ENCODE data around the gene SNED1.

SNED1 gene

DNA sequence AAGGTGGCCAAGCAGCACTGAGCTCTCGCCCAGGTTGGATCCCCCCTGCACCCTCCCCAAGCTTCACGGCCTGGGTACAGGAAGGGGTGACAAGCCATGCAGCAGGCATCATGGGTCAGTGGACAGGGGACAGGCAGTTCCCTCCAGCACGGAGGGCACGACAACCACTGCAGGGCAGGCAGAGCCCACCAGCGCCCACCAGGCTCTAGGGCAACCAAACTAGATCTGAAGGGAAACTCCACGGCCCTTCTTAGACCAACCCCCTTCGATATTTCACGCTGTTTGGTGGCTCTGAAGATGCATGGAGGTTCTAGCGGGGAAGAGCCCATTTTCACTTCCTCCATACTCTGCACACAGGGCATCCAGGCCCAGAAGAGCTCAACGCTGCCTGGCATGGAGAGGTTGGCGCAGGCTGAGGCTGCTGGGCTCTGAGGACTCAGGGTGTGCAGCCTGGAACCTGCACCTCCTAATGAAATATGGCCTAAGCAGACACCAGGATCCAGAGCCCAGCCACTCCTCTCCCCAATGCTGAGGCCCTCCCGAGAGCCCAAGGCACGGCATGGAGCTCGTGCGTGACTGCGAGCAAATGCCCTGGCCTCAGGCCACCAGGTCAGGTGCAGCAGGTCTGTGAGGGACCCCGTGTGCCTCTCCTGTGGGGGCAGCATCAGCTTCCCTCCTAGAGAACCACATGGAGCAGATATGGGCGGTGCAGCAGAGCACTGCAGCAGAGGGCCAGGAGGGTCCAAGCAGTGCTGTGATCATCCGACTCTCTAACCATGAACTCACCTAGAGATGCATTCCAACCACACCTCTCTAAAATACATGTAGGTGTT lies 112.4 kb downstream of the SNED1 start:
- no peak overlapping the region for H3K4me3 ChIP-seq (ENCODE audit: extremely low read depth, insufficient read depth, low read length, poor library complexity, severe bottlenecking)
- no peaks in the 10 kb centered on the region for H3K4me1 ChIP-seq (ENCODE audit: control insufficient read depth, insufficient read depth, low read length, poor library complexity, severe bottlenecking)
- peaks cover 15% of the 10 kb centered on the region for H3K36me3 ChIP-seq (ENCODE audit: control insufficient read depth, insufficient read depth, low read length)
- WGBS, 2 experiments (ENCODE audit: insufficient coverage in 2 of 2): 92 to 93% methylated on average over 15 to 16 of the region's 19 CpGs
- no peak overlapping the region for H3K27ac ChIP-seq (ENCODE audit: low read depth, low read length, severe bottlenecking)
- no peaks in the 10 kb centered on the region for H3K9me3 ChIP-seq (ENCODE audit: control insufficient read depth, low read length)

DNA sequence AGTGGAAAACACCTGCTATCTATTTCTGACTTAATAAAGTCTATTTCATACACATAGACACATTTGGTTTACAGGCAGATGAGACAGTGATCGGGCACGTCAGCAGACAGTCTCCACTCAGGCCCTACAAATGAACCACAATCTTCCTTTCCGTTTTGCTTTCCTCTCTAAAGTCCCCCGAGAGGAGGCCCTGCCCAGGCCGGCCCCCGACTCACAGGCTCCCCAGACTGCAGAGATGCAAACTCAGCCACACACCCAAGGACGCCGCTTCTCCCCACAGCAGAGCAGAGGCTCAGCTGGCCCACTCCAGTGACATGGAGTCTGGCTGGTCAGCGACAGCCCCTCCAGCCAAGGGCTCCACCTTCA lies 113.0 kb downstream of the SNED1 start:
- 83 to 90% methylated on average over 8 to 9 of the region's 9 CpGs for WGBS, 2 experiments (ENCODE audit: insufficient coverage in 2 of 2)
- peaks cover 15% of the 10 kb centered on the region for H3K36me3 ChIP-seq (ENCODE audit: control insufficient read depth, insufficient read depth, low read length)
- no peak overlapping the region for H3K4me3 ChIP-seq (ENCODE audit: extremely low read depth, insufficient read depth, low read length, poor library complexity, severe bottlenecking)
- H3K4me1 ChIP-seq (ENCODE audit: control insufficient read depth, insufficient read depth, low read length, poor library complexity, severe bottlenecking): no peaks in the 10 kb centered on the region
- H3K27ac ChIP-seq (ENCODE audit: low read depth, low read length, severe bottlenecking): no peak overlapping the region
- H3K9me3 ChIP-seq (ENCODE audit: control insufficient read depth, low read length): no peaks in the 10 kb centered on the region

DNA sequence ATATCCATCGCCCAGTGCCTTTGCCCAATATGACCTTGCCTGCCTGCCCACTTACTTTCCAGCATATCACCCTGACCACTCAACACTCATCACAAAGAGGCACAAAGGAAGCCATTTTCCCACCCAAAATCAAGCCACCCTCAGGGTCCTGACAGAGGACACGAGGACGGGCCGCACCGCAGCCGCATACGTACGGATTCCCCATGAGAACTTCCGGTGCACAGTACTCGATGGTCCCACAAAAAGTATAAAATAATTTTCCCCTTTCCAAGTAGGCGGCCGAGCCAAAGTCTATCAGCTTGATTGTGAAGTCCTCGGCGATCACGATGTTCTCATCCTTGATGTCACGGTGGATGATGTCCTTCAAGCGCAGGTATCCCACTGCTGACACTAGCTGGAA lies 113.6 kb downstream of the SNED1 start:
- H3K9me3 ChIP-seq (ENCODE audit: control insufficient read depth, low read length): no peaks in the 10 kb centered on the region
- H3K4me1 ChIP-seq (ENCODE audit: control insufficient read depth, insufficient read depth, low read length, poor library complexity, severe bottlenecking): no peaks in the 10 kb centered on the region
- H3K4me3 ChIP-seq (ENCODE audit: extremely low read depth, insufficient read depth, low read length, poor library complexity, severe bottlenecking): no peak overlapping the region
- 90 to 99% methylated on average over 10 to 11 of the region's 17 CpGs for WGBS, 2 experiments (ENCODE audit: insufficient coverage in 2 of 2)
- no peak overlapping the region for H3K27ac ChIP-seq (ENCODE audit: low read depth, low read length, severe bottlenecking)
- peaks cover 15% of the 10 kb centered on the region for H3K36me3 ChIP-seq (ENCODE audit: control insufficient read depth, insufficient read depth, low read length)

DNA sequence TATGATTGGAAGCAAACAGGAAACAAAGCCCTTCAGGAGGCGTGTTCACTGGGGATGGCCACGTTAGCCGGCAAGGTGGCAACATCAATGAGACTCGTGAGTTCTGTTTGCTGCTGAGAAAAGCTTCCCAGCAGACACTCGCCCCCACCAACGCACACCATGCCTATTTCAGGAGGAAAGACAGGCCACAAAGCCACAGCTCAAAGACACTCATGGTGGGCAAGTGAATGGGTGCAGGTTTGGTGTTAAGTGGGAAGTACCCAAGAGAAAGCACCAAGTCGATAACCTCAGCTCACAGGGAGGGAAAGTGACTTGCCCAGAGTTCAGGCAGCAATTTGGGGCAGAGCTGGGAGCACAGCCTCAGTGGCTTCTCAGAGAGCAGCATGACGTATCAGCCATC lies 114.2 kb downstream of the SNED1 start:
- no peaks in the 10 kb centered on the region for H3K9me3 ChIP-seq (ENCODE audit: control insufficient read depth, low read length)
- no peak overlapping the region for H3K4me3 ChIP-seq (ENCODE audit: extremely low read depth, insufficient read depth, low read length, poor library complexity, severe bottlenecking)
- H3K36me3 ChIP-seq (ENCODE audit: control insufficient read depth, insufficient read depth, low read length): peaks cover 15% of the 10 kb centered on the region
- WGBS, 2 experiments (ENCODE audit: insufficient coverage in 2 of 2): 90 to 97% methylated on average over 7 of the region's 8 CpGs
- no peaks in the 10 kb centered on the region for H3K4me1 ChIP-seq (ENCODE audit: control insufficient read depth, insufficient read depth, low read length, poor library complexity, severe bottlenecking)
- H3K27ac ChIP-seq (ENCODE audit: low read depth, low read length, severe bottlenecking): no peak overlapping the region

DNA sequence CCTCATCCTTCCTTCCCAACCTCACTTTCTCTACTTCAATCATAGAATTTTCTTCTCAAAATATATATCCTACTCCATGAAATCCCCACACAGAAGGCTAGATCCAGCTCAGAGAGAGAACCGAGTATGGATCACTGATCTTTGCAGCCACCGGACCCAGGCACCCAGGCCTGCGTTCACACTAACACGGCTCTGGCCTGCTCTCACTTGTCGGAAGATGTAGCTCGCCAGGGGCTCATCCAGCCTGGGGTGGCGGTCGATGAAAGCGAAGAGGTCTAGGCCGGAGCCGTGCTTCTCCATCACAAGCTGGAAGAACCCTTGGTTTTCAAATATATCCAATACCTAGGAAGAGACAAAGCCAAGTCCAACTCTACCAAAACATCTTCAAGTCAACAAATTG lies 116.4 kb downstream of the SNED1 start:
- WGBS, 2 experiments (ENCODE audit: insufficient coverage in 2 of 2): 84 to 95% methylated on average over 10 of the region's 11 CpGs
- no peaks in the 10 kb centered on the region for H3K4me1 ChIP-seq (ENCODE audit: control insufficient read depth, insufficient read depth, low read length, poor library complexity, severe bottlenecking)
- peaks cover 9% of the 10 kb centered on the region for H3K36me3 ChIP-seq (ENCODE audit: control insufficient read depth, insufficient read depth, low read length)
- H3K27ac ChIP-seq (ENCODE audit: low read depth, low read length, severe bottlenecking): no peak overlapping the region
- no peak overlapping the region for H3K4me3 ChIP-seq (ENCODE audit: extremely low read depth, insufficient read depth, low read length, poor library complexity, severe bottlenecking)
- H3K9me3 ChIP-seq (ENCODE audit: control insufficient read depth, low read length): no peaks in the 10 kb centered on the region

DNA sequence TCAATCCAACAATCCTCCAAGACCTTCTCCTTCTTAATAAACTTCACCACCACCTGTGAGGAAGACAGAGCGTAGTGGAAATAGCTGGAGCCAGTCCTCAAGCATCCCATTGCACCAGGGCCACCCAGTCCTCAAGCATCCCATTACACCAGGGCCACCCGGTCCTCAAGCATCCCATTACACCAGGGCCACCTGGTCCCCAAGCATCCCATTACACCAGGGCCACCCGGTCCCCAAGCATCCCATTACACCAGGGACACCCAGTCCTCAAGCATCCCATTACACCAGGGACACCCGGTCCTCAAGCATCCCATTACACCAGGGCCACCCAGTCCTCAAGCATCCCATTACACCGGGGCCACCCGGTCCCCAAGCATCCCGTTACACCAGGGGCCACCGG lies 116.9 kb downstream of the SNED1 start:
- Histone ChIP-seq H3K4me3 (ENCODE audit: extremely low read depth, insufficient read depth, low read length, poor library complexity, severe bottlenecking) (no peak overlapping the region), H3K36me3 (ENCODE audit: control insufficient read depth, insufficient read depth, low read length) (peaks cover 7% of the 10 kb centered on the region), H3K4me1 (ENCODE audit: control insufficient read depth, insufficient read depth, low read length, poor library complexity, severe bottlenecking) (no peaks in the 10 kb centered on the region), H3K27ac (ENCODE audit: low read depth, low read length, severe bottlenecking) (no peak overlapping the region), H3K9me3 (ENCODE audit: control insufficient read depth, low read length) (no peaks in the 10 kb centered on the region)
- WGBS, 2 experiments (ENCODE audit: insufficient coverage in 2 of 2): 96% methylated on average over 4 to 7 of the region's 8 CpGs

DNA sequence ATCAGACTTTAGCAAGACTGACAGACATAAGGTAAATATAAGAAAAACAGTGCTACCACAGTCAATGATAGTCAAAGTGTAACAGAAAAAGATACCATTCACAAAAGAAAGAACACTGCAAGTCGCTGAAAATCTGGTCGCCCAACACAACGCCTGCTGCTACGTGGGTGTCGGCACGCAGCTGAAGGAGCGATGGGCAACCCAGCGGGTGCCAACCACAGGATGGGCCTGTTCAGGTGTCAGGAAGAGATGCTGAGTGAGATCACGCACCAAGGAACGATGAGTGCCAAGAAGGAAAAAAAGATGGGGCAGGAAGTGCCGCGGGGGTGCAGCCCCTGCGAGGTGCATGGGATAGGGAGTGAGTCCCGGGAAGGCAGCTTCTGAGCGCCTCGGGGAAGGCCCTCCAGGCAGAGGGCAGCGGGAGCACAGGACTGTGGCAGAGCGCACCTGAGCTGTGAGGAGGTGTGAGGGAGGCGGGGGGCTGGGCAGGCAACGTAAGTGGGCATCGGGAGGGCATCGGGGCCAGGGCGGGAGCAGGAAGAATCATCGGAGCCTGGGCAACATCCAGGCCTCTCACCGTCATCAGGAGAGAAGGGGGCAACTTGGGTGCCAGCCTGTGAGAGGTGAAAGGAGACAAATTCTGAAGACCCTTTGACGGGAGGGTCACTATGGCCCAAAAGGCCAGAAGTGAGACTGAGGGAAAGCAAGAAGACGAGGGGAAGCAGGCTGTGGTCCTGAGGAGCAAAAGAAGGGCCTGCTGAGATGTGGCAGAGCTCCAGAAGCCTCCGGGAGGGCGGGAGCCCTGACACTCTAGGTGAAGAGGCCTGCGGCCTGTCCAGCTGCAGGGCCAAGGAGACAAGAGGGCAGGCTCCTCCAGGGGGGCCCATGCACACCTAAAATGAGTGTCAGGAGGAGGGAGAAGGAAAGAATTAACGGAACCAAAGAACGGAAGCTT lies 118.5 kb downstream of the SNED1 start:
- H3K36me3 ChIP-seq (ENCODE audit: control insufficient read depth, insufficient read depth, low read length): peaks cover 15% of the 10 kb centered on the region
- H3K4me3 ChIP-seq (ENCODE audit: extremely low read depth, insufficient read depth, low read length, poor library complexity, severe bottlenecking): no peak overlapping the region
- no peaks in the 10 kb centered on the region for H3K4me1 ChIP-seq (ENCODE audit: control insufficient read depth, insufficient read depth, low read length, poor library complexity, severe bottlenecking)
- no peaks in the 10 kb centered on the region for H3K9me3 ChIP-seq (ENCODE audit: control insufficient read depth, low read length)
- H3K27ac ChIP-seq (ENCODE audit: low read depth, low read length, severe bottlenecking): no peak overlapping the region
- 90 to 95% methylated on average over 23 to 29 of the region's 32 CpGs for WGBS, 2 experiments (ENCODE audit: insufficient coverage in 2 of 2)

DNA sequence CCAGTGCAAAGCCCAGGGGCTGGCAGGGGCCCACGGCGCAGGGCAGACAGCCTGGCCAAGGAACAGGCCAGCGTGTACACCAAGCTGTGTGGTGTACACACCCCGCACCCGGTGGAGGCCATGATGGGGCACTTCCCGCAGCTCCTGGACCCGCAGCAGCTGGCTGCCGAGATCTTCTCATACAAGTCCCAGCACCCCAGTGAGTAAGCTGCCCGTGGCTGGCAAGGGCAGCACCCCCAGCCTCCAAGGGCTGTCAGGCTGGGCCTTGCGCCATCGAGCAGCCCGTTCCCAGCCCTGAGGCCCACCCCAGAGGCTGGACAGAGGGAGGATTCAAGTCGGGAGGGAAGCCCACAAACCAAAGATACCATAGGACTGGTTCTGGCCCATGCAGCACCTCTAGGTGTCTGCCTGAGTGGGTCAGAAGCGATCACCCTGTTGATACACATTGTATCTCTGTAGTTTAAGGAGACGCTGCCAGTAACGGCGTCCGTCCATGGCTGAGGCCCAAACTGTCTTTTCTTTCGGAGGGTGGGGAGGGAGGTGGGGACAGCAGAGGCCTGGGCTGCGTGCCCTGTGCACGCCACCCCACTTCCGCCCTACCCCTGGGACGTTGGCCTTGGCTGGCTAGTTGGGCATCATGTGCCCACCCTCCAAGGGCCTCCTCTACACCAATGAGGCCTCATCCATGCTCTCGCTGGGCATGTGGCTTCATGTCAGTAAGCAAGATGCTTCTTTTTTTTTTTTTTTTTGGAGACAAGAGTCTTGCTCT lies 120.5 kb downstream of the SNED1 start:
- H3K36me3 ChIP-seq (ENCODE audit: control insufficient read depth, insufficient read depth, low read length): peaks cover 21% of the 10 kb centered on the region
- 88 to 93% methylated on average over 16 to 21 of the region's 24 CpGs for WGBS, 2 experiments (ENCODE audit: insufficient coverage in 2 of 2)
- H3K9me3 ChIP-seq (ENCODE audit: control insufficient read depth, low read length): no peaks in the 10 kb centered on the region
- H3K4me1 ChIP-seq (ENCODE audit: control insufficient read depth, insufficient read depth, low read length, poor library complexity, severe bottlenecking): no peaks in the 10 kb centered on the region
- H3K4me3 ChIP-seq (ENCODE audit: extremely low read depth, insufficient read depth, low read length, poor library complexity, severe bottlenecking): no peak overlapping the region
- H3K27ac ChIP-seq (ENCODE audit: low read depth, low read length, severe bottlenecking): no peak overlapping the region

DNA sequence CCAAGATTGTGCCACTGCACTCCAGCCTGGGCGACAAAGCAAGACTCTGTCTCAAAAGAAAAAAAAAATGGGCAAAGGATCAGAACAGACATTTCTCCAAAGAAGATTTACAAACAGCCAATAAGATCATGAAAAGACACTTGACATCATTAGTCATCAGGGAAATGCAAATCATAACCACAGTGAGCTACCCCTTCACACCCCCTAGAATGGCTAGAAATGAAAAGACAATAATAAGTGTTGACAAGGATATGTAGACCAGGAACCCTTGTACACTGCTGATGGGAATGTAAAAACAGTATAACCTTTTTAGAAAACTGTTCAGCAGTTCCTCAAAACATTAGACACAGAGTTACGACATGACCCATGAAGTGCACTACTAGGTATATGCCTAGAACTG lies 122.0 kb downstream of the SNED1 start:
- H3K36me3 ChIP-seq (ENCODE audit: control insufficient read depth, insufficient read depth, low read length): peaks cover 17% of the 10 kb centered on the region
- H3K9me3 ChIP-seq (ENCODE audit: control insufficient read depth, low read length): no peaks in the 10 kb centered on the region
- H3K4me3 ChIP-seq (ENCODE audit: extremely low read depth, insufficient read depth, low read length, poor library complexity, severe bottlenecking): no peak overlapping the region
- H3K27ac ChIP-seq (ENCODE audit: low read depth, low read length, severe bottlenecking): no peak overlapping the region
- WGBS, 2 experiments (ENCODE audit: insufficient coverage in 2 of 2): 89 to 100% methylated on average over 1 of the region's 2 CpGs
- H3K4me1 ChIP-seq (ENCODE audit: control insufficient read depth, insufficient read depth, low read length, poor library complexity, severe bottlenecking): no peaks in the 10 kb centered on the region

DNA sequence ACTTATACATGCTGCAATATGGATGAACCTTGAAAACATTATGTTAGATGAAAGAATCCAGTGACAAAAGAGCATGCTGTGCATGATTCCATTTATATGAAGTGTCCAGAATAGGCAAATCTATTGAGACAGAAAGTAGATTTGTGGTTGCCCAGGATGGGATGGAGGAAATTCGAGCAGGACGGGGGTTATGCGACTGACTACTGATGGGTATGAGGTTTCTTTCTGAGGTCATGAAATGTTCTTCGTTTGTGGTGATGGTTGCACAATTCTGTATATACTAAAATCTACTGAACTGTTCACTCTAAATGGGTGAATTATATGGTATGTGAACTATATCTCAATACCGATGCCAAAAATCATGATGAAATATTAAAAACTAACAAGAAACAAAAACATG lies 122.6 kb downstream of the SNED1 start:
- H3K4me3 ChIP-seq (ENCODE audit: extremely low read depth, insufficient read depth, low read length, poor library complexity, severe bottlenecking): no peak overlapping the region
- no peak overlapping the region for H3K27ac ChIP-seq (ENCODE audit: low read depth, low read length, severe bottlenecking)
- 80% methylated on average over 1 of the region's 5 CpGs; no CpG with 5 or more reads in 1 of the 2 experiments for WGBS, 2 experiments (ENCODE audit: insufficient coverage in 2 of 2)
- H3K36me3 ChIP-seq (ENCODE audit: control insufficient read depth, insufficient read depth, low read length): peaks cover 17% of the 10 kb centered on the region
- H3K4me1 ChIP-seq (ENCODE audit: control insufficient read depth, insufficient read depth, low read length, poor library complexity, severe bottlenecking): no peaks in the 10 kb centered on the region
- no peaks in the 10 kb centered on the region for H3K9me3 ChIP-seq (ENCODE audit: control insufficient read depth, low read length)
